Stomach (tissue), 9 donors: ENCODE data around the gene CHRNA5. TPM values are rescaled to one million over a fixed set of nuclear protein-coding genes. Genes with fewer than 3 reads are reported as not detected.
A peak's percentile ranks its signal among the peaks of the same experiment; 100 is the strongest.

Experiments
- DNase-seq, 2 donors: peaks; one replicate each; pipeline versions ENCODE4 v3.0.0 to v3.0.0-alpha.2; 2013 to 2019
- H3K27ac ChIP-seq, 5 donors: fragments of 200-600 bp in 4 of 5; sonication (generic) in 4 of 5; one replicate each; pipeline ENCODE4 v1.5.1; 2013 to 2019; ENCODE audit warnings: mild to moderate bottlenecking in 1 of 5, moderate library complexity in 1 of 5
- H3K27me3 ChIP-seq, 3 donors: fragments of 200-600 bp; sonication (generic); one replicate each; pipeline ENCODE4 v1.5.1; 2017 to 2019; ENCODE audit warnings: mixed run types in 1 of 3
- H3K36me3 ChIP-seq, 4 donors: fragments of 200-600 bp; sonication (generic); 1 replicate in 3 of 4; 2 replicates in 1 of 4; pipeline ENCODE4 v1.5.1; 2016 to 2019
- H3K4me1 ChIP-seq, 4 donors: fragments of 200-600 bp; sonication (generic); one replicate each; pipeline ENCODE4 v1.5.1; 2016 to 2019
- H3K4me3 ChIP-seq, 4 donors: fragments of 200-600 bp; sonication (generic) in 3 of 4; one replicate each; pipeline ENCODE4 v1.5.1; 2016 to 2019; ENCODE audit warnings: mild to moderate bottlenecking in 1 of 4
- H3K9me3 ChIP-seq, 4 donors: fragments of 200-600 bp; sonication (generic); one replicate each; pipeline ENCODE4 v1.5.1; 2016 to 2019
- EP300 ChIP-seq: sonication (generic); formaldehyde crosslinking; IDR thresholded peaks from one replicate; pipeline ENCODE4 v1.6.1; 2017; ENCODE audit warnings: antibody characterized with exemption
- POLR2A ChIP-seq, 4 donors: fragments of 450-650 bp; IDR thresholded peaks; one replicate each; pipeline ENCODE4 v1.6.1; 2016; ENCODE audit warnings: antibody characterized with exemption in 4 of 4, control low read depth in 2 of 4, mild to moderate bottlenecking in 1 of 4, moderate library complexity in 1 of 4
- POLR2AphosphoS5 ChIP-seq, 3 donors: sonication (generic); formaldehyde crosslinking; IDR thresholded peaks; one replicate each; pipeline ENCODE4 v1.6.1; 2016; ENCODE audit warnings: antibody characterized with exemption in 3 of 3
- WGBS, 5 donors: extraction: QIAGEN DNeasy Blood & Tissue Kit in 3 of 5; methylation state at CpG; one replicate each; pipeline versions ENCODE4 v1.1.5 to v1.1.7; 2013 to 2018; 5-methylcytosine and 5-hydroxymethylcytosine counted together
- intact Hi-C: fragments of 100-400 bp; cut with DNase I; formaldehyde crosslinking; loops from one replicate; pipeline ENCODE4 v1.15.1; 2023; ENCODE audit warnings: low total_unique reads
- polyA plus RNA-seq, 3 donors: library from polyadenylated mRNA; stranded (reverse); fragments of 200-250 nt; gene quantifications; one replicate each; pipeline ENCODE4 v1.2.3, GENCODE V29; 2013
- total RNA-seq, 5 donors: library from RNA; depleted of rRNA; stranded (reverse); fragments of >200 nt; gene quantifications; one replicate each; pipeline versions ENCODE4 v1.1.0 to v1.2.3, GENCODE V29; 2014 to 2016
- TF ChIP-seq, protein P1 (sequence below), 7 experiments: fragments of 450-650 bp in 4 of 7; fragments of 200-600 bp in 3 of 7; sonication (generic) in 3 of 7; IDR thresholded peaks; one replicate each; pipeline ENCODE4 v1.5.1; 2016 to 2019; ENCODE audit warnings: antibody characterized with exemption in 7 of 7, control low read depth in 2 of 7, mild to moderate bottlenecking in 1 of 7
- donor health status: healthy with polysubstance abuse.
- donor health status: Bipolar disorder and iron deficiency.
- donor health status: healthy.

Gene CHRNA5
- total and polyA plus RNA-seq, 8 donors: 1.1 to 1.8 (median 1.3) TPM; not detected in 4

DNA sequence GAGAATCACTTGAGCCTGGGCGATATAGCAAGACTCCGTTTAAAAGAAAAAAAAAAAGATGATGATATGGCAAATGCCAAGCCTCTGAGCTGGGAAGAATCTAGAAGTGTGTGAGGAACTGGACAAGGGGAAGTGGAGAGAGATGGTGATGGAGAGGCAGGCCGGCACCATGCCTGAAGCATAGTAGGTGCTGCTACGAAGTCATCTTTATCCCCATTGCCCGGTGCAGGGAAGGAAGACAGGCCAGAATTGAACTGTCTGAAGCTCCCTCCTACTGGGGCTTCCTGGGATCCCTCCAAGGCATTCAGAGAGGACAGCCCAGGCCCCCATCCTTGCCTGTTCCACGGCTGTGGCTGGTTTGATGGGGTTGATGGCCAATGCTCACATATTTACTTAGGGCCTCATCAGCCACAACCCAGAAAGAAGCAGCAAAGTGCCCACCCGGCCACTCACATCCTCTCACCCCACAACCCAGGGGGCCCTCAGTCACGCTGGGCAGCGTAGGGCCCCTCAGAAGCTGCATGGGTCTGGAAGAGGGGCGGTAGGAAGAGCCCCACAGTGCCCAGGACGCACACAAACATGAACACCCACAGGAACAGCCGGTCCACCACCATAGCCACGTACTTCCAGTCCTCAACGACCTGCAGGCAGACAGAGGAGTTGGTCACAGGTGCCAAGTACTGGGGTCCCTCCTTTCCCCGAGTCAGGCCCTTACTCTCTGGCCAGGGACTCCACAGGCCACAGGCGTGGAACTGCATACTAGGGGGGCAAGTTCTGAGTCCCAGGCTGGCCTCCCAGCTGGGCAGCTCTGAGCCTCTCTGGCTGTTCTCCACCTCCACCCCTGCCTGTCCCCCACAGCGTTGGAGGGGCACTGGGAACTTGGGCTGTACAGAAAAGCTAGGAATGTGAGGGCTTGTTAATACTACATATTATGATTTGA, 59.6 kb downstream of the CHRNA5 start:
- H3K4me1 ChIP-seq: peaks cover 12 to 14% (median 13%) of the 10 kb centered on the region in 4 donors
- no peak overlapping the region for H3K27ac ChIP-seq
- H3K27me3 ChIP-seq: peaks cover 0 to 77% (median 36%) of the 10 kb centered on the region in 3 donors
- DNase-seq: peak in 1 of 2 donors; percentile 22
- WGBS, 5 donors: 76 to 83% (median 78%) methylated on average over 15 to 17 of the region's 17 CpGs
- H3K4me3 ChIP-seq: no peak overlapping the region
- no peak for TF ChIP-seq EP300
- TF ChIP-seq, protein P1, sequence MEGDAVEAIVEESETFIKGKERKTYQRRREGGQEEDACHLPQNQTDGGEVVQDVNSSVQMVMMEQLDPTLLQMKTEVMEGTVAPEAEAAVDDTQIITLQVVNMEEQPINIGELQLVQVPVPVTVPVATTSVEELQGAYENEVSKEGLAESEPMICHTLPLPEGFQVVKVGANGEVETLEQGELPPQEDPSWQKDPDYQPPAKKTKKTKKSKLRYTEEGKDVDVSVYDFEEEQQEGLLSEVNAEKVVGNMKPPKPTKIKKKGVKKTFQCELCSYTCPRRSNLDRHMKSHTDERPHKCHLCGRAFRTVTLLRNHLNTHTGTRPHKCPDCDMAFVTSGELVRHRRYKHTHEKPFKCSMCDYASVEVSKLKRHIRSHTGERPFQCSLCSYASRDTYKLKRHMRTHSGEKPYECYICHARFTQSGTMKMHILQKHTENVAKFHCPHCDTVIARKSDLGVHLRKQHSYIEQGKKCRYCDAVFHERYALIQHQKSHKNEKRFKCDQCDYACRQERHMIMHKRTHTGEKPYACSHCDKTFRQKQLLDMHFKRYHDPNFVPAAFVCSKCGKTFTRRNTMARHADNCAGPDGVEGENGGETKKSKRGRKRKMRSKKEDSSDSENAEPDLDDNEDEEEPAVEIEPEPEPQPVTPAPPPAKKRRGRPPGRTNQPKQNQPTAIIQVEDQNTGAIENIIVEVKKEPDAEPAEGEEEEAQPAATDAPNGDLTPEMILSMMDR (IDR thresholded peaks at IDR 0.05): no peak
- TF ChIP-seq POLR2A (IDR thresholded peaks at IDR 0.05): no peak
- TF ChIP-seq POLR2AphosphoS5 (IDR thresholded peaks at IDR 0.05): no peak
- H3K9me3 ChIP-seq: no peaks in the 10 kb centered on the region
- no peaks in the 10 kb centered on the region for H3K36me3 ChIP-seq
- intact Hi-C loops: loop anchor here (10.0 kb wide), 1 partner anchor 560 kb away; no protein-coding TSS in a partner anchor

DNA sequence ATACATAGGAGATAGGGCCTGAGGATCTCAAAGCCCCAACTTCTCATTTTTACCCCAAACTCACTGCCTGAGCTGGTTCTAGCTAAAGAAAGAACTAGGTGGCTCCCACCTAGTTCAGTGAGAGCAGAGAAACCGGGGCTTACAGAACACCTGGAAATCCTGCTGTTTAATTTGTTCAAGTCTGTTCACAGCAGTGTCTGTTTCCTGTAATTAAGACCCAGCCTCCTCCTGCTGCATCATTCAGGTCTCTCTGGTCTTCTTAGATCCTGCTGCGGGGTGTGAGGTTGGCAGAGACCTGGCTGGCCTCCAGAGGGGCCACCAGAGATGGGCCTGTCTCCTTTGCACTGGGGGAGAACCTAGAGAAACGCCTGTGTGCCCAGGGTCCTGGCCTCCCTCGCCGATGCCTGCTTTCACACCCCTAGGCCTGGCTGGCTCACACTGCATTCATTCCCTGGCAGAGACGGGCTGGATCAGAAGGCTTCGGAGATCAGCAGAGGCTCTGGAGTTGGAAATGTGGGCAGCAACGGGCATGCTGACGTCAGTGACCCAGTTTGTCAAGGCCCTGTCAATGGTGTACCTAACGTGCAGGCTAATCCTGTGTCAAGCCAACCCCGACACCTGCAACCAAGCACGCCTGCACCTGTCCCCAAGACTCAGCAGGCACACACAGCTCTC, 60.4 kb downstream of the CHRNA5 start:
- WGBS, 5 donors: 68 to 80% (median 75%) methylated on average over 8 to 12 of the region's 12 CpGs
- no peaks in the 10 kb centered on the region for H3K9me3 ChIP-seq
- H3K36me3 ChIP-seq: no peaks in the 10 kb centered on the region
- peaks cover 4 to 5% (median 5%) of the 10 kb centered on the region in 4 donors for H3K4me1 ChIP-seq
- peaks cover 0 to 69% (median 27%) of the 10 kb centered on the region in 3 donors for H3K27me3 ChIP-seq
- peak in 1 of 2 donors; percentile 11 for DNase-seq
- TF ChIP-seq EP300: no peak
- no peak overlapping the region for H3K27ac ChIP-seq
- intact Hi-C loops: loop anchor here (10.0 kb wide), 1 partner anchor 559 kb away; no protein-coding TSS in a partner anchor
- no peak overlapping the region for H3K4me3 ChIP-seq

DNA sequence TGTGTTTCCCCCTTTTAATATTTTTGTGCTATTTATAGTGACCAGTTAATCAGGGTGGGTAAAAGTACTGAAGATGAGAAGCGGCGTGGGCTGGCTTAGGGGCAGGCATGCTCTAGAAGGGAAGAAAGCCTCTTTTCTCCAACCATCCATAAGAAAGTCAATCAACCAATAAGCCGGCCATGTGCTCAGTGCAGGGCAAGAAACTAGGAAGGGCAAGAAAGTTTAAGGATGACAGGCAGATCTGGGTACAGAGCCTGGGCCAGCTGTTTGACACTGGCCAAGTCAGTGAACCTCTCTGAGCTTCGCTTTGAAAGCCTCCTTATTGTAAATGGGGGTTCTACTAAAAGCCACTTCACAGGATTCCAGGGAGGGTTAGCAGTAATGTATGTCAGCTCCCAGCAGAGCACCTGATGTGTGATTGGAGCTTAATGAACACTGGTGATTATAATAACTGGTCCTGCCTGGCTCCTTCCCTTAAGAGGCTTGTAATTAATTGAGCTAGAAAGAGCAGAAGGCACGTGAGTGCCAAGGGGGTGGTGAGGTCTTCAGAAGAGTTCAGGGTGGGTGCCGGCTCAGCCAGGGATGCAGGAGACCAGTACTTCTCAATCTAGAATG, 61.2 kb downstream of the CHRNA5 start:
- WGBS, 5 donors: 80 to 86% (median 81%) methylated on average over 6 of the region's 6 CpGs
- peak in 1 of 2 donors; percentile 9 for DNase-seq
- TF ChIP-seq, protein P1 (IDR thresholded peaks at IDR 0.05): no peak
- TF ChIP-seq EP300: no peak
- no peak for TF ChIP-seq POLR2A (IDR thresholded peaks at IDR 0.05)
- TF ChIP-seq POLR2AphosphoS5 (IDR thresholded peaks at IDR 0.05): no peak
- no peak overlapping the region for H3K4me3 ChIP-seq
- intact Hi-C loops: loop anchor here (10.0 kb wide), 1 partner anchor 558 kb away; no protein-coding TSS in a partner anchor
- H3K9me3 ChIP-seq: no peaks in the 10 kb centered on the region
- H3K36me3 ChIP-seq: no peaks in the 10 kb centered on the region
- H3K27me3 ChIP-seq: peaks cover 0 to 62% (median 20%) of the 10 kb centered on the region in 3 donors
- no peak overlapping the region for H3K27ac ChIP-seq
- no peaks in the 10 kb centered on the region for H3K4me1 ChIP-seq

DNA sequence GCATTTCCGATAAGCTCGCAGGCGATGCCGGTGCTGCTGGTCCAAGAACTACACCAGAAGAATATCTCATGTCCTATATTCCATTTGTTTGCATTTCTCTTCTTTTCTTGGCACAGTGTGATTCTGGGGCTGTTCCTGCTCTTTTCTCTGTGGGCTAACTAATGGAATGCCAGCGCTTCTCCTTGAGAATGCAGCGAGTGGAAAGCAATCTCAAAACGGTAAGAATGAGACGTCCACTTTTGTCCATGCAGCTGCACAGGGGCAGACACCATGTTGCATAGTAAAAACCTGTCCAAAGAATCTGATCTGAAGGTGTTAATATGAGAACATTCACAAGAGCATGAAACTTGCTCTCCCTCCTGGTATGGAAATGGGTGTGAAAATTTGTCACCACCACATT, 62.0 kb downstream of the CHRNA5 start:
- Histone ChIP-seq H3K36me3 (no peaks in the 10 kb centered on the region), H3K4me1 (no peaks in the 10 kb centered on the region), H3K4me3 (no peak overlapping the region), H3K27me3 (peaks cover 0 to 56% (median 13%) of the 10 kb centered on the region in 3 donors), H3K9me3 (no peaks in the 10 kb centered on the region), H3K27ac (no peak overlapping the region)
- no peak for DNase-seq
- 64 to 82% (median 71%) methylated on average over 8 of the region's 8 CpGs for WGBS, 5 donors
- intact Hi-C loops: loop anchor here (10.0 kb wide), 1 partner anchor 557 kb away; no protein-coding TSS in a partner anchor
- TF ChIP-seq EP300: no peak
- no peak for TF ChIP-seq POLR2A (IDR thresholded peaks at IDR 0.05)
- TF ChIP-seq, protein P1 (IDR thresholded peaks at IDR 0.05): no peak
- no peak for TF ChIP-seq POLR2AphosphoS5 (IDR thresholded peaks at IDR 0.05)
